ENCODE measurements around the gene ATOSB.

ATOSB gene

GRCh38 chr9:35112257-35113020 is 3.2 kb downstream of the ATOSB start:
- DNase-seq = no peak

- DNase-seq = peak; percentile 99
These were observed 4.4 kb downstream of the ATOSB start for GRCh38 chr9:35111001-35111933.

- DNase-seq = no peak
These were observed 5.3 kb downstream of the ATOSB start for GRCh38 chr9:35110327-35110761.

- DNase-seq = no peak
These were observed 6.6 kb downstream of the ATOSB start for GRCh38 chr9:35108946-35109575.

- no peak for DNase-seq
These were observed 7.2 kb downstream of the ATOSB start for GRCh38 chr9:35108461-35108860.

GRCh38 chr9:35107297-35108290 is 8.1 kb downstream of the ATOSB start:
- DNase-seq = no peak

GRCh38 chr9:35106343-35106730 is 9.3 kb downstream of the ATOSB start:
- DNase-seq = no peak

GRCh38 chr9:35105571-35106342 is 9.9 kb downstream of the ATOSB start:
- no peak for DNase-seq

- DNase-seq = no peak
These were observed 10.5 kb downstream of the ATOSB start for GRCh38 chr9:35105126-35105525.

GRCh38 chr9:35104586-35104985 is 11.1 kb downstream of the ATOSB start:
- no peak for DNase-seq

GRCh38 chr9:35103660-35104191 is 11.9 kb downstream of the ATOSB start:
- no peak for DNase-seq

GRCh38 chr9:35102769-35103659 is 12.6 kb downstream of the ATOSB start, which contains the start of gene STOML2:
TSS of gene STOML2 (minus strand) at chr9:35103131. CDS start at chr9:35103094, 37 bp downstream.
- peak; percentile 96 for DNase-seq

- no peak for DNase-seq
These were observed 13.2 kb downstream of the ATOSB start for GRCh38 chr9:35102465-35102768.

- no peak for DNase-seq
These were observed 18.1 kb downstream of the ATOSB start for GRCh38 chr9:35097573-35097972.

- peak; percentile 90 for DNase-seq
These were observed 19.4 kb downstream of the ATOSB start, which contains the start of gene PIGO for GRCh38 chr9:35096035-35096849. TSS of gene PIGO (minus strand) at chr9:35096591. CDS start at chr9:35095565, 1,026 bp downstream.

- no peak for DNase-seq
These were observed 24.1 kb downstream of the ATOSB start for GRCh38 chr9:35091536-35091935.

- DNase-seq = no peak
These were observed 26.2 kb downstream of the ATOSB start for GRCh38 chr9:35089434-35089833.

GRCh38 chr9:35085078-35085477 is 30.6 kb downstream of the ATOSB start:
- no peak for DNase-seq

Data from NCI-H345 (cell line).